ENCODE measurements around the gene SPATA32. TPM values are rescaled to one million over a fixed set of nuclear protein-coding genes. Genes with fewer than 3 reads are reported as not detected.
"Not testable (repeated sequence)": the region's sequence is repeated elsewhere in the genome, so short reads cannot be mapped to it uniquely, and the experiment has no call there.

Gene SPATA32
- total RNA-seq, 8 experiments from 2014 or later: 0.13 to 0.47 (median 0.41) TPM; not detected in 2

DNA sequence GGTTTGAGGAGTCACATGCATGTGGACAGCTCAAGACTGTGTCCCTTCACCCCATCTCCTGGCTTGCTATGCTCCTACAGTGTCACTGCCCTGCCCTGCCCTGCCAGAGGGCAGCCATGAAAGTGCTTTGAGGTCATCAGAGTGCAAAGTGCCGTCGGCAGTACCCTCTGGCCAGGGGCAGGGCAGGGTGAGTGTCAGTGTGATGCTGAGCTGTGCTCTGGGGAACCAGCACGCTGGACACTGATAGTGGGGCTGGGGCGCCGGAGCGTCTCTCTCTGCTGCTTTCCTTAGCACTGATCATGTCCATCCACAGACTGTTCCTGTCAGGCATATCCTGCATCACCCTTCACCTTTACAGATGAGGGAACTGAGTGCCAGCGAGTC lies 1.6 kb upstream of the SPATA32 start:
- Histone ChIP-seq H3K4me1 (replicated peaks in 1 of 2) (peaks cover 3 to 9% of the 10 kb centered on the region in 2 donors), H3K4me3 (no peak overlapping the region), H3K27ac (no peak overlapping the region)
- no peak for ATAC-seq (replicated peaks in 6 of 8)
- in situ Hi-C loops (cut with MboI; ENCODE audit: low pct_unique_long_range_greater_than_20kb in 2 of 9, low sequenced_read_pairs in 9 of 9, unreplicated experiment in 9 of 9): no loop called here
- WGBS, 10 experiments: 50 to 100% (median 80%) methylated on average over 1 to 2 of the region's 7 CpGs; no CpG with 5 or more reads in 7 of the 10 experiments

DNA sequence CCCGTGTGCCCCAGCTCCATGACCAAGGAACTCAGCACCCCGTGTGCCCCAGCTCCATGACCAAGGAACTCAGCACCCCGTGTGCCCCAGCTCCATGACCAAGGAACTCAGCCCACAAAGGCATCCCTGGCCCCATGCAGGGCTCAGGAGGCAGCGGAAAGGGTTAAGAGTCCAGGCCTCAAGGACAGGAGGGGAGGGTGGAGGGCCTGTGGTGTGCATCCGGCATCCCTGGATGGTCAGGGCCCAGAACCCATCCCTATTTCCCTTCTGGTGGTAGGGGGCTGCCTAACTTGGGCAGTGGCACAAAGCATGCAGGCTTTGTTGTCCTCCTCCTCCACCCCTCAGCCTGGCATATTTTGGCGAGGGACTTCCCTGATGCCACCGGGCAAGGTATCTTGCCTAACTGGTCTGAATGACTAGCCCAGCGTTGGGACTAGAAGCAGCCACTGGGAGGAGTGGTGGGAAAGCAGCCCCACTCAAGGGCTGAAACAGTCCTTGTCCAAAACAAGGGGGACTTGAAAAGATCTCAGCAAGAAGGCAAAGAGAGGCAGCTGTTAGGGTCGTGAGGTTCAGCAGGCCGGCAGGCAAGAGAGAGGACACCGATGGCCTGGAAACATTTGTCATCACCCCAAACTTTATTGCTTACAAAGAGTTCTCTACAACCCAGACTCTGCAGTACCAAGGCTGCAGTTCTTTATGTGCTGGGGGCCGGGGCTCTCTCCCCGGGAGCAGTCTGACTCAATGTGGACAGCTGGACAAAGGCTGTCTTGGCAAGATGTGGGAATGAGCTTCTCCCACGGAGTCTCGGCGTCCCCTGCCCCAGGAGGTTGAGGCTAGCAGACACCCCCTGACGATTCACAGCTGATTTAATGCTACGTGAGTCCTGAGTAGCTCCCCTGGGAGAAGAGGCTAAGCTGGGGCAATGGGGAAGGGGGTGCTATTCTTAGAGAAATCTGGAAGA lies 902 bp upstream of the SPATA32 start:
- Histone ChIP-seq H3K4me1 (replicated peaks in 1 of 2) (peaks cover 3 to 9% of the 10 kb centered on the region in 2 donors), H3K27ac (no peak overlapping the region), H3K4me3 (peak overlapping the region in 3 of 5 donors; percentile 38 to 50 (median 42))
- in situ Hi-C loops (cut with MboI; ENCODE audit: low pct_unique_long_range_greater_than_20kb in 2 of 9, low sequenced_read_pairs in 9 of 9, unreplicated experiment in 9 of 9): no loop called here
- ATAC-seq (replicated peaks in 6 of 8): peak in 1 of 8 experiments; percentile 7
- 0 to 92% (median 60%) methylated on average over 1 to 11 of the region's 18 CpGs; no CpG with 5 or more reads in 1 of the 10 experiments for WGBS, 10 experiments

DNA sequence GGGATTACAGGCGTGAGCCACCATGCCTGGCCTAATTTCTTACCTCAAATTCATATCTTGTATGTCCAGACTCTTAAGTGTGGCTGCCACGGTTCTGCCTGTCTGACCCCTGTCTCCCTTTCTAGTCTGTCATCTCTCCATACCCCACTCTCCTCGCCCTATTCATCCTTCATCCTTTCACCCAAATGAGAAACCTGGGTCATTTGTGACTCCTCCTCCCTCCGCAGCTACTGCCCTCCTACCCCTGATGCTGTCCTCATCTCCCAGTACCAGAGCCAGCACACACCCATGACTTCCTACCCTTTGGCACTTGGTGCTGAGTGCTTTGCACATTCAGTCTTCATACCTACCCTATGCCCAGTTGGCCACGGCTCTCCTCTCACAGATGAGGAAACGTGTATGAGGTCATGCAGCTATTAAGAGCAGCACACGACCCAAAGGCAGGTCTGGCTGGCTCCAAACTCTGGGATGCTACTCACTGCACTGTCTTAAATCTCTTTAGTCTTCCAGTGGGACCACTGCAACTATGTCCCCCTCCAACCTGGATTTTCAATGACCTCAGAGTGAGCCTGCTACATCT lies 1.6 kb downstream of the SPATA32 start:
- WGBS, 10 experiments: 50 to 100% (median 83%) methylated on average over 1 to 7 of the region's 7 CpGs; no CpG with 5 or more reads in 2 of the 10 experiments
- Histone ChIP-seq H3K27ac (no peak overlapping the region), H3K4me3 (no peak overlapping the region), H3K4me1 (replicated peaks in 1 of 2) (peaks cover 3 to 9% of the 10 kb centered on the region in 2 donors)
- in situ Hi-C loops (cut with MboI; ENCODE audit: low pct_unique_long_range_greater_than_20kb in 2 of 9, low sequenced_read_pairs in 9 of 9, unreplicated experiment in 9 of 9): no loop called here
- peak in 1 of 8 experiments; percentile 21 for ATAC-seq (replicated peaks in 6 of 8)

DNA sequence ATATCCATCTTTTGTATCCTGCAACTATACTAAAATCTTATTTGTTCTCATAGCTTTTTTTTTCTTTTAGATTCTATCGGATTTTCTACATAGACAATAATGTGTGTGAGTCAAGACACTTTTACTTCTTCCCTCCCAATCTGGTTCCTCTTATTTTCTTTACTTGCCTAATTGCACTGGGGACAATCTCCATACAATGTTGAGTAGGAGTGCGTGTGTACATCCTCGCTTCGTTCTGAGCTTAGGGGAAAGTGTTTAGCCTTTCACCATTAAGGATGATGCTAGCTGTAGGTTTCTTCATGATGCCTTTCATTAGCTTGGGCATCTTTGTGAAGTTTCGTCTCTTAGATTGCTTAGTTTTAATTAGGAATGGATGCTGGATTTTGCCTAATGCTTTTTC lies 2.9 kb downstream of the SPATA32 start:
- in situ Hi-C loops (cut with MboI; ENCODE audit: low pct_unique_long_range_greater_than_20kb in 2 of 9, low sequenced_read_pairs in 9 of 9, unreplicated experiment in 9 of 9): no loop called here
- WGBS, 10 experiments: 56 to 88% (median 62%) methylated on average over 3 to 5 of the region's 5 CpGs
- Histone ChIP-seq H3K4me1 (replicated peaks in 1 of 2) (peaks cover 3 to 17% of the 10 kb centered on the region in 2 donors), H3K27ac (no peak overlapping the region), H3K4me3 (no peak overlapping the region)
- no peak for ATAC-seq (replicated peaks in 6 of 8)

DNA sequence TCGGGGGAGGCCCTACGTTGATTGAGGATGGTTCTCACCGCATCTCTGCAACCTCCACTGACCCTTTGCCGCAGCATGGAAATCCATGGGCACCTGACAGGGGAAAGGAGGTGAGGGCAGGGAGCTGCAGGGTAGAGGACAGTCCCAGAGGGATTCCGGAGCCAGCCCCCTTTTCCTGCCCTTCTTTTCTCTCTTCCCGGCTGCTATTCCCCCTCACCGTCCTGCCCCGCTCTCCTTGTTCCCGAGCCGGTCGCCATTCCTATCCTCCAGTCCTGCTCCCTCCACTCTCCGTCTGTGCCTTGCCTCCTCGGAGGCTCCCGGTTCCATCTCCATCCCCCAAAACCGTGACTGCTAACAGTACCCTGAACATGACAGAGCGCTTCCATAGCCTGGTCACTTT lies 4.8 kb downstream of the SPATA32 start:
- Histone ChIP-seq H3K27ac (no peak overlapping the region), H3K4me1 (replicated peaks in 1 of 2) (peaks cover 3 to 13% of the 10 kb centered on the region in 2 donors), H3K4me3 (no peak overlapping the region)
- in situ Hi-C loops (cut with MboI; ENCODE audit: low pct_unique_long_range_greater_than_20kb in 2 of 9, low sequenced_read_pairs in 9 of 9, unreplicated experiment in 9 of 9): no loop called here
- WGBS, 10 experiments: 0 to 78% (median 58%) methylated on average over 1 to 10 of the region's 16 CpGs; no CpG with 5 or more reads in 4 of the 10 experiments
- no peak for ATAC-seq (replicated peaks in 6 of 8)

DNA sequence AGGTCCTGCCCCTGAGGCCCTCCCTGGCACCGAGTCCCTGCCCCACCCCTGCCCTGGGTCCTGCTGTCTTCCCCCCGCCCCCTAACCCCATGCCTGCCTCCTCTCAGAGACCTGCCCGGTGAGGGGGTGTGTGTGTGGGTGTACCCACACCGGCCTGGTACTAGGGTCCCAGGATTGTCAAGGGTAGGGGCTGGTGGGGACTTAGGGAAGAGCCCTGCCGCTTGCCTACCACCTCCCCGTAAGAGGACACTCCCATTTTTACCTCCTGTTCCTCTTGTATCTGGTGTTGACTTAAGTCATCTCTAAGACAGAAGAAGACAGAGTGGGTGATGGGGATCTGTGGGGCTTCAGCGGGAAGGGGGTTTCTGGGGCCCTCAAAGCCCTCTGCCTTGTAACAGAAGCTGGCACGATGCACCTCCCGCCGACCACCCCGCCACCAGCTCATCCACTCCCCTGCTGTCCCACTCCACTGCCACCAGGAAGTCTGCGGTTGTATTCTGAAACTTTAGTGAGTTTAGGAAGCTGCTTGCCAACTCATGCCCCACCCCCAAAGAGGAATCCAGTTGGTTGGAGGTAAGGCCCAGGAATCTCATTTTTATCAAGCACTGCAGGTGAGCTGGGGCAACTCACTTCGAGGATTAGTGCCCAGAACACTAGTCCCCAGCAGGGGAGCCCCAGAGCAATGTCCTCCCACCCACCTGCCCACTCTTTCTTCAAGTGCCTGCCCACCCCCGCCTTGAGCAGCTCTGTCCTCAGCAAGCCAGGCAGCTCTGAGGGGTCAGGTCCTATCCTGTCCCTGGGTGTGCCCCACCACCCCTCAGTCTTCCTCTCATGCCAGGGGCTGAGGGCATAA lies 5.6 kb downstream of the SPATA32 start:
- in situ Hi-C loops (cut with MboI; ENCODE audit: low pct_unique_long_range_greater_than_20kb in 2 of 9, low sequenced_read_pairs in 9 of 9, unreplicated experiment in 9 of 9): no loop called here
- no peak for ATAC-seq (replicated peaks in 6 of 8)

DNA sequence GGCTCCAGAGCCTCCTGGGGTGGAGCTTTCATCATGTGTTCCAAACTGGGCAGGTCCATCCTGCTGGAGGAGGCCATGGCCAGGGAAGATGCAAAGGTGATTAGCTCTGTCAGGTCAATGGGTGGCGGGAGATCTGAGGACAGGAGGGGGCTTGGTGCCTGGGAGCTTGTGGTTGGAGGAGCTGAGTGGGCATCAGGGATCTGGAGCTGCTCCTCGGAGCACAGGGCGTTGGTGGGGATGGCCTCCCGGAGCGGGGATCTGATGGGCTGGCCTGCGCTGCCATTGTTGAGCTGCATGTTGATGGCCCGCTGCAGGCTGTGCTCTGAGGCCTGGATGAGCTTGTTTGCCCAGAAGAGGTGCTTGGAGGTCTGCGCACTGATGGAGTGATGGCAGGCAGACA lies 6.5 kb downstream of the SPATA32 start:
- 80 to 86% (median 80%) methylated on average over 1 of the region's 8 CpGs; no CpG with 5 or more reads in 7 of the 10 experiments for WGBS, 10 experiments
- no peak overlapping the region for H3K27ac ChIP-seq
- H3K4me1 ChIP-seq (replicated peaks in 1 of 2): peaks cover 0 to 10% of the 10 kb centered on the region in 2 donors
- in situ Hi-C loops (cut with MboI; ENCODE audit: low pct_unique_long_range_greater_than_20kb in 2 of 9, low sequenced_read_pairs in 9 of 9, unreplicated experiment in 9 of 9): no loop called here
- no peak overlapping the region for H3K4me3 ChIP-seq
- ATAC-seq (replicated peaks in 6 of 8): no peak

More for the DNA sequence above, 5.6 kb downstream of the SPATA32 start:
- 40 to 90% (median 81%) methylated on average over 1 to 5 of the region's 14 CpGs; no CpG with 5 or more reads in 7 of the 10 experiments for WGBS, 10 experiments
- Histone ChIP-seq H3K4me1 (replicated peaks in 1 of 2) (peaks cover 1 to 10% of the 10 kb centered on the region in 2 donors), H3K27ac (no peak overlapping the region), H3K4me3 (no peak overlapping the region)

DNA sequence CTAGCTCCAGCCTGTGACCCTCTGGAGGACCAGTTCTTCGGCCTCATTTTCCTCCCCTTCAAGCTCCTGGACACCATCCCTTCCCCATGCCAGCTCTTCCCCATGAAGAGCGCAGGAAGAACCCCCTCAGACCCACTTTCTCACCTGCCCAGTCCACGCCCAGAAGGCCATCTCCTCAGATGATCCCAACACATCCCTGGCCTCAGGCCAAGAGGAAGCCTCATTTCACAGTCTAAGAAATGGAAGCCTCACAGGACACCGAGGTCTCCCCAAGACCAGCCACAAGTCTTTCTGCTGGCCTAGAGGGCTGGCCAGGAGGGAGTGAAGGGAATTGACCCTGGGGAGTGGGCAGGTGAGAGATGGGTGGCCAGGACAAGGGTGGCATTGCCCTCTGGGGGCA lies 8.0 kb downstream of the SPATA32 start:
- 50 to 86% (median 80%) methylated on average over 1 of the region's 4 CpGs; no CpG with 5 or more reads in 7 of the 10 experiments for WGBS, 10 experiments
- no peak for ATAC-seq (replicated peaks in 6 of 8)
- H3K4me3 ChIP-seq: no peak overlapping the region
- peaks cover 0 to 10% of the 10 kb centered on the region in 2 donors for H3K4me1 ChIP-seq (replicated peaks in 1 of 2)
- no peak overlapping the region for H3K27ac ChIP-seq
- in situ Hi-C loops (cut with MboI; ENCODE audit: low pct_unique_long_range_greater_than_20kb in 2 of 9, low sequenced_read_pairs in 9 of 9, unreplicated experiment in 9 of 9): no loop called here

DNA sequence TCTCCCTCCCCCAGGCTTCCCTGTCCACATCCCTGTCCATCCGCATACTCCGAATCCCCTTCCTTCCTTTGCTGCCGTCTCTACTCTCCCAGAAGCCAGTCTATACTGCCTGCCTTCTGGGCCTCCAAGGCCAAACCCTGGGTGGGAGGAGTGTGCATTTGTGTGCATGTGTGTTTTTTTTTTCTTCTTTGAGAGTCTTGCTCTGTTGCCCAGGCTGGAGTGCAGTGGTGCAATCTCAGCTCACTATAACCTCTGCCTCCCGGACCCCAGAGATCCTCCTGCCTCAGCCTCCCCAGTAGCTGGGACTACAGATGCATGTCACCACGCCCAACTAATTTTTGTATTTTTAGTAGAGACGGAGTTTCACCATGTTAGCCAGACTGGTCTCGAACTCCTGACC lies 8.7 kb downstream of the SPATA32 start:
- H3K27ac ChIP-seq; ATAC-seq (replicated peaks in 6 of 8); in situ Hi-C loops (cut with MboI; ENCODE audit: low pct_unique_long_range_greater_than_20kb in 2 of 9, low sequenced_read_pairs in 9 of 9, unreplicated experiment in 9 of 9); H3K4me3 ChIP-seq: not testable (repeated sequence)
- peaks cover 0 to 10% of the 10 kb centered on the region in 2 donors for H3K4me1 ChIP-seq (replicated peaks in 1 of 2)
- WGBS, 10 experiments: 0 to 100% (median 80%) methylated on average over 1 to 4 of the region's 7 CpGs; no CpG with 5 or more reads in 3 of the 10 experiments

DNA sequence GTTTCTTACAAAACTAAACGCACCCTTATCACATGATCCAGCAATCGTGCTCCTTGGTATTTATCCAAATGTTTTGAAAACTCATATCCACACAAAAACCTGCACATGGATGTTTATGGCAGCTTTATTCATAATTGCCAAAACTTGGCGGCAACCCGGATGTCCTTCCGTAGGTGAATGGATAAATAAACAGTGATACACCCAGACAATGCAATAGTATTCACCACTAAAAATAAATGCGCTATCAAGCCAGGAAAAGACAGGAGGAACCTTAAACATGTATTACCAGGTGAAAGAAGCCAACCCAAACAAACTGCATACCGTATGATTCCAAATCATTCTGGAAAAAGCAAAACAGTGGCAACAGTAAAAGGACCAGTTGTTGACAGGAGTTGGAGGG lies 10.0 kb downstream of the SPATA32 start:
- Histone ChIP-seq H3K27ac (no peak overlapping the region), H3K4me1 (replicated peaks in 1 of 2) (peaks cover 0 to 10% of the 10 kb centered on the region in 2 donors), H3K4me3 (no peak overlapping the region)
- in situ Hi-C loops (cut with MboI; ENCODE audit: low pct_unique_long_range_greater_than_20kb in 2 of 9, low sequenced_read_pairs in 9 of 9, unreplicated experiment in 9 of 9): no loop called here
- ATAC-seq (replicated peaks in 6 of 8): no peak
- WGBS, 10 experiments: 55 to 100% (median 87%) methylated on average over 3 to 7 of the region's 7 CpGs; no CpG with 5 or more reads in 1 of the 10 experiments

DNA sequence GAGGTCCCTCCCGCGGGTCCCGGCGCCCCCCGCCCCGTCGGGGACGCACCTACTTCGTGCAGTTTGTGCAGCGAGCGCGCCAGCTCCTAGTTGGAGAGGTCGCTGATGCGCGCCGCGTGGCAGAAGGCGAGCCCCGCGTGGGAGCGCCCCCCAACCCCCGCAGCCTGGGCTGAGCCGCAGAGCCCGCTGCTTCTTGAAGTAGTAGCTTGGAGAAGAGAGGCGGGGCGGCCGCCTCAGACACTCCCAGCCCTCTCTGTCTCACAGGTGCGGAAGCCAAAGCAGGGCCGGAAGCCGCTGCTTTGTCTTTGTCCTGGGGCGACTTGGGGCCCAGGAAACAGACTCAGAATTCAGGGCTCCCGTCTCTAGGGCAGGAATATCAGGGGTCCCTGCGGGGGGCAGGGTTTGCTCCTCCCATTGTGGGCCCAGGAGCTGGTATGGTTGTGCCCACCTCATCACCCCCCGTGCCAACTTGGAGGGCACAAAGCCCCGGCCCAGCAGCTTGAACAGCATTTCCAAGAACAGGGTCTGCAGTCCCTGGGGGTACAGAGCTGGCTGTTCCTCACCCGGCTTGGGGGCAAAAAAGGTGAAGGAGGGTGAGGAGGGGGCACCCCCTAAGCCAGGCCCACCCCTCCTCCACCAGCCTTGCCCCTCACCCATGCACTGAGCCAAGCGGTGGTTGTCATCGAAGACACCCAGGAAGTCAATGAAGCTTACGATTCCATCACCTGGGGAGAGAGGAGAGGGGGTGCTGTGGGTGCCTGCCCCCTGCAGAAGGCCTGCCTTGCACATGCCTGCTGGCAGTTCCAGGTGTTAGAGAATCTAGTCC lies 13.5 kb downstream of the SPATA32 start:
- Histone ChIP-seq H3K4me3 (peak overlapping the region; percentile 28 to 64 (median 46)), H3K27ac (peak overlapping the region in 1 of 2 donors; percentile 72), H3K4me1 (replicated peaks in 1 of 2) (peaks cover 0 to 6% of the 10 kb centered on the region in 2 donors)
- WGBS, 10 experiments: 4 to 67% (median 27%) methylated on average over 1 to 11 of the region's 39 CpGs; no CpG with 5 or more reads in 6 of the 10 experiments
- peak in 6 of 8 experiments; percentile 2 to 31 (median 28) for ATAC-seq (replicated peaks in 6 of 8)
- in situ Hi-C loops (cut with MboI; ENCODE audit: low pct_unique_long_range_greater_than_20kb in 2 of 9, low sequenced_read_pairs in 9 of 9, unreplicated experiment in 9 of 9): no loop called here

All from motor neuron (in vitro differentiated cells).